GM06990 (cell line): ENCODE data around the gene CSF2.

Experiments used
- DNase-seq: peaks from one replicate; pipeline ENCODE4 v3.0.0-alpha.2; 2011; ENCODE audit not compliant: insufficient read length; ENCODE audit errors: extremely low read depth
- H3K27me3 ChIP-seq: replicated peaks from 2 replicates; pipeline ENCODE4 v1.6.0; 2011; ENCODE audit warnings: low read length; ENCODE audit not compliant: control insufficient read depth, insufficient read depth
- H3K36me3 ChIP-seq: 2 replicates; pipeline ENCODE4 v1.5.1; 2011; ENCODE audit warnings: low read length; ENCODE audit not compliant: control insufficient read depth, insufficient read depth
- H3K4me3 ChIP-seq: replicated peaks from 2 replicates; pipeline ENCODE4 v1.5.1; 2011; ENCODE audit warnings: low read depth, mild to moderate bottlenecking, control low read depth, low read length
- TF ChIP-seq, protein P1 (sequence below): IDR thresholded peaks from 2 replicates; pipeline ENCODE4 v1.5.1; 2011; ENCODE audit warnings: low read length, control low read depth, mild to moderate bottlenecking, inconsistent platforms; ENCODE audit not compliant: insufficient read depth, poor library complexity, severe bottlenecking

Gene CSF2

DNA sequence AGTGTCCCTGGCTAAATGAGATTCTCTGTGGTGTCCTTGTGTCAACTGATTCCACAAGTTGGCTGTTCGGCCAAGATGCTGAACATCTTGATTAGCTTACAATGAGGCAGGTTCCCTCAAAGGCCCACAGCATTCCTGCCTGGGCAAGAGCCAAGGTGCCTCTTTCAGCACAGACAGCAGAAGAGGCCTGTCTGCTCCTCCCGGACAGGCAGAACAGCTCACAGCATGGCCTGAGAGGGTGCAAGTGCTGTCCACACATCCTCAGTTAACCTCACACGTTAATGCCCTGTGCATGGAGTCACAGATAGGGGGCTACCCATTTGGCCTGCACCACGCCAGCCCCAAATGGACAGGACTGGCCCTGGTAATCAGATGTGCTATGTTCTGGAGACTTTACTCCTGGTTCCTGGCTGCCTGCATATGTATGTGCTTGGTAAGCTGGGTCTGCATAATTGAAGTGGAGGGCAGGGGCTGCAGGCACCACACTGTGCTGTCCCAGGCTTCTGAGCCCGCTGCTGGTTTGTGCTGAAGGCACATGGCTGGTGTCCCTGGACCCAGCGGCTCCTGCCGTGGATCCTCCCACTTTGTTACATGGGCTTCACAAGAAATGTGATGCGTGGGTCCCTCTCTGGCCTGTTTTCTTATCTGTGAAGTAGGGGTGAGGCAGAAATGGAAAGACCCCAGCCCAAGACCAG is 8.9 kb downstream of the CSF2 start:
- TF ChIP-seq, protein P1, sequence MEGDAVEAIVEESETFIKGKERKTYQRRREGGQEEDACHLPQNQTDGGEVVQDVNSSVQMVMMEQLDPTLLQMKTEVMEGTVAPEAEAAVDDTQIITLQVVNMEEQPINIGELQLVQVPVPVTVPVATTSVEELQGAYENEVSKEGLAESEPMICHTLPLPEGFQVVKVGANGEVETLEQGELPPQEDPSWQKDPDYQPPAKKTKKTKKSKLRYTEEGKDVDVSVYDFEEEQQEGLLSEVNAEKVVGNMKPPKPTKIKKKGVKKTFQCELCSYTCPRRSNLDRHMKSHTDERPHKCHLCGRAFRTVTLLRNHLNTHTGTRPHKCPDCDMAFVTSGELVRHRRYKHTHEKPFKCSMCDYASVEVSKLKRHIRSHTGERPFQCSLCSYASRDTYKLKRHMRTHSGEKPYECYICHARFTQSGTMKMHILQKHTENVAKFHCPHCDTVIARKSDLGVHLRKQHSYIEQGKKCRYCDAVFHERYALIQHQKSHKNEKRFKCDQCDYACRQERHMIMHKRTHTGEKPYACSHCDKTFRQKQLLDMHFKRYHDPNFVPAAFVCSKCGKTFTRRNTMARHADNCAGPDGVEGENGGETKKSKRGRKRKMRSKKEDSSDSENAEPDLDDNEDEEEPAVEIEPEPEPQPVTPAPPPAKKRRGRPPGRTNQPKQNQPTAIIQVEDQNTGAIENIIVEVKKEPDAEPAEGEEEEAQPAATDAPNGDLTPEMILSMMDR = no peak
- Histone ChIP-seq H3K27me3 (peaks cover 2% of the 10 kb centered on the region; the same call in 1 of the 2 replicates), H3K36me3 (no peaks in the 10 kb centered on the region), H3K4me3 (no peak overlapping the region)
- no peak for DNase-seq

DNA sequence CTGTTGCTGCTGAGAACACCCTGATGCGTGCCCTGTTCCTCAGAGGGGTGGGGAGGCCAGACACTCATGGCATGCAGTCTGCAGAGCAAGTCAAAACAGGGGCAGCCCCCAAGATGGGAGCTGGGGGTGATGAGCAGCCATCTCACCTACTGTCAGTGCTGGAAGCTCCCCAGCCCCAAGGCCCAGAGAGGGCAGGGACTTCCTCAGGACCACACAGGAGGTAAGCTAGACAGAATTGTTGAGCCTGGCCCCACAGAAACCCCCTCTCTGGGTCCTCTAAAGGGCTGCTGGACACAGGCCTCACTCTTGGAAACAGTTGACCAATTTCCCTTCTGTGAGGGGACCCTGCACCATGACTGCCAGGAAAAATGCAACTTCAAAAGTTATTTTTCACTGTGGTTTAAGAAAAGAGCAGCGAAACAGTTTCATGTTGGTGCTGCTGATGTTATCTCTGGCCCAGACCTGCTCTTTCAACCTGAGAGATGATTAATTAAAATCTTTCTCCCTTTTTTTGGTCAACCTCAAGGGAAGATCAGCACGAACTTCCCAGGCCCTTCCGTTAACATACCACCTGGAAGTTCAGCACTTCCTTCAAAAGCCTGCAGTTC is 9.6 kb downstream of the CSF2 start:
- peaks cover 2% of the 10 kb centered on the region; the same call in 1 of the 2 replicates for H3K27me3 ChIP-seq
- no peak for DNase-seq
- no peaks in the 10 kb centered on the region for H3K36me3 ChIP-seq
- H3K4me3 ChIP-seq = no peak overlapping the region
- TF ChIP-seq, protein P1 = no peak

DNA sequence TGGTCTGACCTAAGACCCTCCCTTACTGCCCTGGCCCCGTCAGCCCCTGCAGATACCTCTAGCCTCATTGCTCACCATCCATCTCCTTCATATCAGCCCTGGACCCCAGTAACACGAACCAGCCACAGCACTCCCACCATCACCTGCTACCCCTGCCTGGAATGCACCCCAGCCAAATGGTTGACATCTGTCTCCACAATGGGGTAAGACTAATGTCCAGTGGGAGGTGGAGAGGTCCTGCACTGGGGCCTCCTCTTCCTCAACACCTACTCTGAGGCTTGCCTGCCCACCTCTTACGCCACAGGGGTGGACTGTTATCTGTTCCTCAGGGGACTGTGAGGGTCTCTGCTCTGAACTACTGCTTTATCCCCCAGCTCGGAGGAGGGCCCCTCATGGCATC is 12.1 kb downstream of the CSF2 start:
- TF ChIP-seq, protein P1 = no peak
- Histone ChIP-seq H3K36me3 (no peaks in the 10 kb centered on the region), H3K4me3 (no peak overlapping the region), H3K27me3 (peaks cover 3% of the 10 kb centered on the region)
- DNase-seq = no peak

DNA sequence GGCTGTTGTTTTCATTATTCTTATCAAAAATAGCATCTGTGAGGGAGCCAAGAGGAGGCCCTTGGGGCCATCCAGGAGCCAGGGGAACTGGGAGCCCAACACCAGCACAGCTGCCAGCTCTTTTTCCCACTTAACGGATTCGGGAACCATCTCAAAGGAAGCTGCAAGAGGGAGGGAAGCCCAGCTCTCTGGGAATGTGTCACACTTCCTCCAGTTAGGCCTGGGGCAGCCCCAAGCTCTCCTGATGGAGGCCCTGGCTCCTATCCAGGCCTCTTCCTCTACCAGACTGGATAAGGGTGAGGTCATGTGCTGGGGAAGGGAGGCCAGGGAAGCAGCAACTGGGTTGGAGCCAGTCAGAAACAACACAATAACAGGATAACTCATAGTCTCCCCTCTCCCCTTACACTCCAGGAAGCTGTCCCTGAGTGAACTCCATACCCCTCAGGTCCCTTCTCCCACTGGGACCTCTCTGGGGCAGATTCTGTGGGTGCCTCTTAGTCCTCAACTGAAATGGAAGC is 12.7 kb downstream of the CSF2 start:
- no peak for DNase-seq
- Histone ChIP-seq H3K36me3 (no peaks in the 10 kb centered on the region), H3K4me3 (no peak overlapping the region), H3K27me3 (peaks cover 3% of the 10 kb centered on the region)
- TF ChIP-seq, protein P1 = no peak

DNA sequence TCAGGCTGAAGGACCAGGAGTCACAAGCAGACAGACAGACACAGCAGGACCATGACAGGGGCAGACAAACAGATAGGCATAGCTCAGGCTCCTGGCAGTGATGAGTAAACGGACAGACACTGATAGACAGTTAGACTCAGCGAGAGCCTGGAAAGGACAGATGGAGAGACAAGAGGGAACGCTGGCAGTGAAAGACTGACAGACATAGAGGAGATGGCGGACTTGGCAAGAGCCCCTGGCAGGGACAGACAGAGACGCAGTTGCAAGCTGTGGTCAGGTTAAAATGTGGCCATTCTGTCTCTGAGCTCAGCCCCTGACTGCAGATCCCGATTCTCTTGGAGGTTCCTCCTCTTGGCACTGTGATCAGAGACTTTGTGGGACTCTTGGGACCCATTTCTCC is 13.6 kb downstream of the CSF2 start:
- Histone ChIP-seq H3K36me3 (no peaks in the 10 kb centered on the region), H3K27me3 (peaks cover 3% of the 10 kb centered on the region), H3K4me3 (no peak overlapping the region)
- no peak for DNase-seq
- TF ChIP-seq, protein P1 = no peak
